HG02938 (cell line): ENCODE data around the gene ARFGAP2.
"Not testable (repeated sequence)": the region's sequence is repeated elsewhere in the genome, so short reads cannot be mapped to it uniquely, and the experiment has no call there.

Experiments
- ATAC-seq: cut with Tn5 transposase; IDR thresholded peaks from one replicate; pipeline ENCODE4 v1.9.1; 2021; ENCODE audit warnings: mild to moderate bottlenecking, moderate library complexity; ENCODE audit not compliant: unreplicated experiment

The ARFGAP2 gene

GRCh38 chr11:47149782-47150181, 26.9 kb downstream of the ARFGAP2 start:
- no peak for ATAC-seq

GRCh38 chr11:47148903-47149531, 27.7 kb downstream of the ARFGAP2 start:
- ATAC-seq: no peak

GRCh38 chr11:47148270-47148669, 28.4 kb downstream of the ARFGAP2 start:
- no peak for ATAC-seq

GRCh38 chr11:47147681-47148080, 29.0 kb downstream of the ARFGAP2 start:
- ATAC-seq: no peak

- no peak for ATAC-seq
Measured at GRCh38 chr11:47147250-47147649, 29.4 kb downstream of the ARFGAP2 start.

GRCh38 chr11:47144541-47144940, 32.1 kb downstream of the ARFGAP2 start:
- ATAC-seq: no peak

- ATAC-seq: no peak
Measured at GRCh38 chr11:47143322-47143721, 33.4 kb downstream of the ARFGAP2 start.

- ATAC-seq: no peak
Measured at GRCh38 chr11:47139878-47140277, 36.8 kb downstream of the ARFGAP2 start.

GRCh38 chr11:47137476-47137875, 39.2 kb downstream of the ARFGAP2 start:
- ATAC-seq: no peak

GRCh38 chr11:47136921-47137320, 39.8 kb downstream of the ARFGAP2 start:
- ATAC-seq: no peak

GRCh38 chr11:47136327-47136726, 40.4 kb downstream of the ARFGAP2 start:
- ATAC-seq: no peak

GRCh38 chr11:47132981-47133380, 43.7 kb downstream of the ARFGAP2 start:
- no peak for ATAC-seq

- ATAC-seq: no peak
Measured at GRCh38 chr11:47132490-47132889, 44.2 kb downstream of the ARFGAP2 start.

- ATAC-seq: no peak
Measured at GRCh38 chr11:47131136-47131535, 45.5 kb downstream of the ARFGAP2 start.

- ATAC-seq: no peak
Measured at GRCh38 chr11:47130543-47130942, 46.1 kb downstream of the ARFGAP2 start.

GRCh38 chr11:47127213-47127612, 49.5 kb downstream of the ARFGAP2 start:
- no peak for ATAC-seq

- ATAC-seq: no peak
Measured at GRCh38 chr11:47125083-47125482, 51.6 kb downstream of the ARFGAP2 start.

- no peak for ATAC-seq
Measured at GRCh38 chr11:47124675-47125074, 52.0 kb downstream of the ARFGAP2 start.

GRCh38 chr11:47123094-47123493, 53.6 kb downstream of the ARFGAP2 start:
- ATAC-seq: no peak

GRCh38 chr11:47121731-47122130, 54.9 kb downstream of the ARFGAP2 start:
- no peak for ATAC-seq

GRCh38 chr11:47121056-47121455, 55.6 kb downstream of the ARFGAP2 start:
- ATAC-seq: no peak

- ATAC-seq: not testable (repeated sequence)
Measured at GRCh38 chr11:47118958-47119688, 57.6 kb downstream of the ARFGAP2 start.
